GM18526 (cell line): ENCODE data around the gene ZNF335.
A peak's percentile ranks its signal among the peaks of the same experiment; 100 is the strongest.

Experiments used
- POLR2A ChIP-seq: IDR thresholded peaks from 3 replicates; pipeline ENCODE4 v1.6.1; 2011; ENCODE audit not compliant: insufficient read length; ENCODE audit errors: extremely low read depth

Gene ZNF335

GRCh38 chr20:45971675-45972499 is at the start of gene ZNF335:
ZNF335 (minus strand) TSS chr20:45972203; CDS start chr20:45971410, 793 bp downstream.
- TF ChIP-seq POLR2A: peak; percentile 68

- TF ChIP-seq POLR2A: no peak
These were observed 48.6 kb upstream of the ZNF335 start for GRCh38 chr20:46020555-46020954.

- no peak for TF ChIP-seq POLR2A
These were observed 46.6 kb upstream of the ZNF335 start for GRCh38 chr20:46018611-46019010.

GRCh38 chr20:46018112-46018511 is 46.1 kb upstream of the ZNF335 start:
- TF ChIP-seq POLR2A: no peak

GRCh38 chr20:46017272-46017671 is 45.3 kb upstream of the ZNF335 start:
- TF ChIP-seq POLR2A: no peak

GRCh38 chr20:46014517-46015396 is 42.8 kb upstream of the ZNF335 start:
- no peak for TF ChIP-seq POLR2A

GRCh38 chr20:46013829-46014516 is 42.0 kb upstream of the ZNF335 start:
- TF ChIP-seq POLR2A: no peak

GRCh38 chr20:46013322-46013828 is 41.4 kb upstream of the ZNF335 start:
- TF ChIP-seq POLR2A: no peak

GRCh38 chr20:46012921-46013320 is 40.9 kb upstream of the ZNF335 start:
- no peak for TF ChIP-seq POLR2A

GRCh38 chr20:46011631-46012482 is 39.9 kb upstream of the ZNF335 start:
- no peak for TF ChIP-seq POLR2A

GRCh38 chr20:46010491-46011391 is 38.7 kb upstream of the ZNF335 start:
- TF ChIP-seq POLR2A: no peak

GRCh38 chr20:46009816-46010215 is 37.8 kb upstream of the ZNF335 start:
- no peak for TF ChIP-seq POLR2A

- no peak for TF ChIP-seq POLR2A
These were observed 35.7 kb upstream of the ZNF335 start for GRCh38 chr20:46007671-46008070.
